Keratinocyte (primary cell): Measurements from ENCODE around the gene BFSP2. TPM values are rescaled to one million over a fixed set of nuclear protein-coding genes. Genes with fewer than 3 reads are reported as not detected.

Experiments used
- DNase-seq: peaks from one replicate; pipeline ENCODE4 v3.0.0-alpha.2; 2011; ENCODE audit warnings: low read depth, missing footprints, low spot score
- FAIRE-seq: peaks from 2 replicates; lab custom pipeline; 2011; peaks lifted over from hg19 to GRCh38; lab: Jason Lieb, UNC
- H2AFZ ChIP-seq: 2 replicates; pipeline ENCODE4 v1.6.0; 2012; ENCODE audit warnings: low read length, control low read depth, inconsistent platforms; ENCODE audit not compliant: control insufficient read depth
- H3K27ac ChIP-seq: 2 replicates; pipeline ENCODE4 v1.5.1; 2011; ENCODE audit warnings: low read length; ENCODE audit not compliant: control insufficient read depth, insufficient read depth
- H3K27me3 ChIP-seq: 3 replicates; pipeline ENCODE4 v1.6.0; 2011; ENCODE audit warnings: low read length; ENCODE audit not compliant: control insufficient read depth, insufficient read depth; ENCODE audit errors: extremely low read depth
- H3K36me3 ChIP-seq, 2 experiments: 2 replicates in 1 of 2; 3 replicates in 1 of 2; pipeline ENCODE4 v1.5.1; 2011; ENCODE audit warnings: low read length in 2 of 2, mild to moderate bottlenecking in 1 of 2; ENCODE audit not compliant: control insufficient read depth in 2 of 2, insufficient read depth in 2 of 2; ENCODE audit errors: extremely low read depth in 1 of 2
- H3K4me1 ChIP-seq: 3 replicates; pipeline ENCODE4 v1.5.1; 2011; ENCODE audit warnings: low read length; ENCODE audit not compliant: control insufficient read depth, insufficient read depth; ENCODE audit errors: extremely low read depth
- H3K4me2 ChIP-seq: 3 replicates; pipeline ENCODE4 v1.6.0; 2011; ENCODE audit warnings: low read depth, low read length; ENCODE audit not compliant: control insufficient read depth, insufficient read depth; ENCODE audit errors: extremely low read depth
- H3K4me3 ChIP-seq, 3 experiments: fragments of 200-600 bp in 1 of 3; sonication (generic) in 1 of 3; 2 replicates in 2 of 3; 3 replicates in 1 of 3; pipeline ENCODE4 v1.5.1; 2011 to 2016; ENCODE audit warnings: low read length in 3 of 3, mild to moderate bottlenecking in 3 of 3, control low read depth in 2 of 3, inconsistent platforms in 1 of 3, low read depth in 1 of 3, mixed read lengths in 1 of 3, mixed run types in 1 of 3, moderate library complexity in 1 of 3; ENCODE audit not compliant: control insufficient read depth in 2 of 3, insufficient read depth in 2 of 3; ENCODE audit errors: extremely low read depth in 1 of 3
- H3K79me2 ChIP-seq: 2 replicates; pipeline ENCODE4 v1.6.0; 2012; ENCODE audit warnings: low read length; ENCODE audit not compliant: control insufficient read depth, insufficient read depth
- H3K9ac ChIP-seq: 3 replicates; pipeline ENCODE4 v1.6.0; 2011; ENCODE audit warnings: low read length; ENCODE audit not compliant: control insufficient read depth, insufficient read depth; ENCODE audit errors: extremely low read depth
- H3K9me1 ChIP-seq: 3 replicates; pipeline ENCODE4 v1.6.0; 2011; ENCODE audit warnings: low read length; ENCODE audit not compliant: control insufficient read depth, insufficient read depth; ENCODE audit errors: extremely low read depth
- H3K9me3 ChIP-seq: 2 replicates; pipeline ENCODE4 v1.5.1; 2012; ENCODE audit warnings: low read depth, low read length; ENCODE audit not compliant: control insufficient read depth
- H4K20me1 ChIP-seq: 3 replicates; pipeline ENCODE4 v1.6.0; 2011; ENCODE audit warnings: low read length; ENCODE audit not compliant: control insufficient read depth, insufficient read depth; ENCODE audit errors: extremely low read depth
- CTCF ChIP-seq, 3 experiments: IDR thresholded peaks in 1 of 3; conservative IDR thresholded peaks in 1 of 3; optimal IDR thresholded peaks in 1 of 3; 2 replicates in 2 of 3; 3 replicates in 1 of 3; pipeline versions ENCODE3 to v1.5.1; 2011; ENCODE audit warnings: low read length in 3 of 3, mild to moderate bottlenecking in 3 of 3, moderate library complexity in 2 of 3, control low read depth in 1 of 3, inconsistent platforms in 1 of 3; ENCODE audit not compliant: insufficient read depth in 2 of 3; ENCODE audit errors: extremely low read depth in 1 of 3
- EZH2 ChIP-seq: IDR thresholded peaks from one replicate; pipeline ENCODE4 v1.6.1; 2012; ENCODE audit warnings: inconsistent platforms, mild to moderate bottlenecking, low read length, moderate library complexity
- dilution Hi-C: fragments of 300-500 bp; cut with MboI; formaldehyde crosslinking; loops from one replicate; pipeline ENCODE4 v1.7.0; 2020; ENCODE audit warnings: low sequenced_read_pairs; ENCODE audit not compliant: extremely low pct_ligation_motif_present
- polyA plus RNA-seq, 5 experiments: library from polyadenylated mRNA; depleted of rRNA in 3 of 5; stranded (reverse) in 3 of 5; stranded (forward) in 1 of 5; unstranded in 1 of 5; fragments of >200 nt; gene quantifications; 1 replicate in 1 of 5; 2 replicates in 3 of 5; 3 replicates in 1 of 5; pipeline versions ENCODE4 v1.2.1 to v1.2.3, GENCODE V29; 2011 to 2012; ENCODE audit warnings: missing spikeins in 2 of 5, low read depth in 1 of 5, low replicate concordance in 1 of 5

Gene BFSP2
- polyA plus RNA-seq, 1 donor (not counting 4 experiments of a cell fraction or from before 2014, with no cell fraction given) = not detected

- DNase-seq (no peak), FAIRE-seq (no peak)
- H3K27ac ChIP-seq = no peak overlapping the region
- H3K9ac ChIP-seq = no peak overlapping the region
- no peak overlapping the region for H3K4me2 ChIP-seq
- H4K20me1 ChIP-seq = no peaks in the 10 kb centered on the region
- H3K4me3 ChIP-seq = no peak overlapping the region
- H3K27me3 ChIP-seq = peaks cover 18% of the 10 kb centered on the region
- H3K9me1 ChIP-seq = no peaks in the 10 kb centered on the region
- peaks cover 20% of the 10 kb centered on the region for H3K4me1 ChIP-seq
- H3K9me3 ChIP-seq = no peaks in the 10 kb centered on the region
- no peak overlapping the region for H2AFZ ChIP-seq
- no peaks in the 10 kb centered on the region for H3K36me3 ChIP-seq
- TF ChIP-seq EZH2 (no peak), CTCF (optimal IDR thresholded peaks at IDR 0.05 in 1 of 3, IDR thresholded peaks at IDR 0.05 in 1 of 3, conservative IDR thresholded peaks at IDR 0.05 in 1 of 3; ENCODE audit: extremely low read depth in 1 of 3, insufficient read depth in 2 of 3, low read length in 3 of 3) (no peak)
- dilution Hi-C loops = no loop called here
- H3K79me2 ChIP-seq = no peaks in the 10 kb centered on the region
These were observed 19.2 kb upstream of the BFSP2 start for GRCh38 chr3:133380481-133381225.

DNA sequence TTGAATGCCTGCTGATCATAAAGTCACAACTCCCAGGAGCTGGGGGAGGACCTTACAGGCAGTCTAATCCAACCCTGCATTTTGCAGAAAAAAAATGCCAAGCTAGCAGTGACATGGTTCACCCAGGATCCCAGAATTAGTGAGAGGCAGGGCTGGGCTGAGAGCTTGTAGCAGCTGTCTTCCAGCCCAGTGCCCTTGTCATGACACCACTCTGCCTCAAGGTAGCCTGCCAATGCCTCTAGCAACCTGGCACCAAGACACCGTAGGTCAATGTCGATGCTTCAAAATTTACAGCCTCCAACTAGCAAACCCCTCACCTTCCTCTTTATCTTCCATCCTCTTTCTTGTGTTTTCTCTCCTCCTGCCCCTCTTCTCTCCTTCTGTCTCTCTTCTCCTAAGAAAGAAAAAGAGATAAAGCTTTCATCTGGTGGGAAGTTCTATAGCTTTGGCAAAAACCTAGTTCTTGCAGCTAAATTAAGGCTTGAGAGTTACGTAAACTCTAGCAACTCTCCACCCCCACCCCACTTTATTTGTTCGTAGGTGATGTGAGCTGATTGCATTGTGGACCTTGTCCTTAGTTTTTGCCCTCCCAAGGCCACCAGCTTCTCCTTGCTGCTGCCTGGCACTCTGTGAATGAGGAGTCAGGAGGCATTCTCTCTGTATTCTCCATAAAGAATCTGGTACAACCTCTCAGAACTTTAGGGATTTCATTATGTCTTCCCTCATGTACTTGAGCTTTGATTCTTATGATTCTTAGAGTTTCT lies 18.3 kb upstream of the BFSP2 start:
- FAIRE-seq (no peak), DNase-seq (no peak)
- dilution Hi-C loops = no loop called here
- Histone ChIP-seq H3K27ac (no peak overlapping the region), H3K4me1 (peaks cover 20% of the 10 kb centered on the region), H3K36me3 (no peaks in the 10 kb centered on the region), H3K9ac (no peak overlapping the region), H3K4me2 (no peak overlapping the region), H3K4me3 (no peak overlapping the region), H4K20me1 (no peaks in the 10 kb centered on the region), H2AFZ (no peak overlapping the region), H3K9me3 (no peaks in the 10 kb centered on the region), H3K27me3 (peaks cover 18% of the 10 kb centered on the region), H3K9me1 (no peaks in the 10 kb centered on the region), H3K79me2 (no peaks in the 10 kb centered on the region)
- no peak for TF ChIP-seq CTCF (optimal IDR thresholded peaks at IDR 0.05 in 1 of 3, IDR thresholded peaks at IDR 0.05 in 1 of 3, conservative IDR thresholded peaks at IDR 0.05 in 1 of 3; ENCODE audit: extremely low read depth in 1 of 3, insufficient read depth in 2 of 3, low read length in 3 of 3)
- no peak for TF ChIP-seq EZH2
